ENCODE measurements around the gene HJURP. TPM values are rescaled to one million over a fixed set of nuclear protein-coding genes. Genes with fewer than 3 reads are reported as not detected.

HJURP gene
- total RNA-seq, 1 donor from 2014 or later: 11.4 TPM

GRCh38 chr2:233807966-233808935 lies 46.1 kb downstream of the HJURP start:
- TF ChIP-seq CTCF (IDR thresholded peaks at IDR 0.05; ENCODE audit: unreplicated experiment): no peak
- no peak overlapping the region for H3K27ac Mint-ChIP-seq (ENCODE audit: unreplicated experiment)
- no peaks in the 10 kb centered on the region for H3K9me3 Mint-ChIP-seq (ENCODE audit: unreplicated experiment)
- H3K4me3 Mint-ChIP-seq (ENCODE audit: unreplicated experiment): no peak overlapping the region
- H3K27me3 Mint-ChIP-seq (ENCODE audit: unreplicated experiment): peaks cover 3% of the 10 kb centered on the region
- no peaks in the 10 kb centered on the region for H3K4me1 Mint-ChIP-seq (ENCODE audit: unreplicated experiment)
- no peak for DNase-seq (ENCODE audit: low spot score)
- no peaks in the 10 kb centered on the region for H3K36me3 Mint-ChIP-seq (ENCODE audit: low read depth, unreplicated experiment)

- H3K27ac Mint-ChIP-seq (ENCODE audit: unreplicated experiment): no peak overlapping the region
- H3K9me3 Mint-ChIP-seq (ENCODE audit: unreplicated experiment): no peaks in the 10 kb centered on the region
- no peak for TF ChIP-seq CTCF (IDR thresholded peaks at IDR 0.05; ENCODE audit: unreplicated experiment)
- H3K36me3 Mint-ChIP-seq (ENCODE audit: low read depth, unreplicated experiment): no peaks in the 10 kb centered on the region
- no peaks in the 10 kb centered on the region for H3K4me1 Mint-ChIP-seq (ENCODE audit: unreplicated experiment)
- no peak overlapping the region for H3K4me3 Mint-ChIP-seq (ENCODE audit: unreplicated experiment)
- DNase-seq (ENCODE audit: low spot score): no peak
- H3K27me3 Mint-ChIP-seq (ENCODE audit: unreplicated experiment): peaks cover 6% of the 10 kb centered on the region
These were observed 47.0 kb downstream of the HJURP start for GRCh38 chr2:233807215-233807865.

- Mint-ChIP-seq H3K4me3 (ENCODE audit: unreplicated experiment) (no peak overlapping the region), H3K4me1 (ENCODE audit: unreplicated experiment) (no peaks in the 10 kb centered on the region), H3K9me3 (ENCODE audit: unreplicated experiment) (no peaks in the 10 kb centered on the region), H3K36me3 (ENCODE audit: low read depth, unreplicated experiment) (no peaks in the 10 kb centered on the region), H3K27ac (ENCODE audit: unreplicated experiment) (no peak overlapping the region), H3K27me3 (ENCODE audit: unreplicated experiment) (peaks cover 11% of the 10 kb centered on the region)
- no peak for DNase-seq (ENCODE audit: low spot score)
- no peak for TF ChIP-seq CTCF (IDR thresholded peaks at IDR 0.05; ENCODE audit: unreplicated experiment)
These were observed 50.3 kb downstream of the HJURP start for GRCh38 chr2:233803994-233804393.

- TF ChIP-seq CTCF (IDR thresholded peaks at IDR 0.05; ENCODE audit: unreplicated experiment): no peak
These were observed 50.9 kb downstream of the HJURP start for GRCh38 chr2:233803292-233803911.

More at GRCh38 chr2:233803292-233803911, 50.9 kb downstream of the HJURP start:
- Mint-ChIP-seq H3K4me1 (ENCODE audit: unreplicated experiment) (no peaks in the 10 kb centered on the region), H3K9me3 (ENCODE audit: unreplicated experiment) (no peaks in the 10 kb centered on the region), H3K4me3 (ENCODE audit: unreplicated experiment) (no peak overlapping the region), H3K27me3 (ENCODE audit: unreplicated experiment) (peaks cover 11% of the 10 kb centered on the region), H3K36me3 (ENCODE audit: low read depth, unreplicated experiment) (no peaks in the 10 kb centered on the region), H3K27ac (ENCODE audit: unreplicated experiment) (no peak overlapping the region)
- DNase-seq (ENCODE audit: low spot score): no peak
